Neuronal stem cell (in vitro differentiated cells): ENCODE results near the gene MORC2.

ENCODE experiments used
- DNase-seq: peaks from one replicate; pipeline ENCODE4 v3.0.0-alpha.2; 2013; ENCODE audit warnings: low spot score
- H2AFZ ChIP-seq: one replicate; pipeline ENCODE4 v1.6.1; 2013; ENCODE audit warnings: mild to moderate bottlenecking, low read length, inconsistent platforms
- H2AK5ac ChIP-seq: 2 replicates; pipeline ENCODE4 v1.6.1; 2013; ENCODE audit warnings: low read depth, mild to moderate bottlenecking, inconsistent platforms, low read length, moderate library complexity, mixed read lengths
- H2BK120ac ChIP-seq: 2 replicates; pipeline ENCODE4 v1.6.1; 2013; ENCODE audit warnings: low read depth, mild to moderate bottlenecking, inconsistent platforms, low read length, moderate library complexity, mixed read lengths
- H2BK12ac ChIP-seq: one replicate; pipeline ENCODE4 v1.6.1; 2013; ENCODE audit warnings: low read length, inconsistent platforms
- H2BK15ac ChIP-seq: 2 replicates; pipeline ENCODE4 v1.6.1; 2013; ENCODE audit warnings: mild to moderate bottlenecking, low read length, inconsistent platforms, mixed read lengths
- H2BK5ac ChIP-seq: one replicate; pipeline ENCODE4 v1.6.1; 2013; ENCODE audit warnings: inconsistent platforms, mild to moderate bottlenecking, low read length, moderate library complexity
- H3K14ac ChIP-seq: one replicate; pipeline ENCODE4 v1.6.1; 2013; ENCODE audit warnings: low read length, inconsistent platforms
- H3K18ac ChIP-seq: 2 replicates; pipeline ENCODE4 v1.6.1; 2013; ENCODE audit warnings: low read length, inconsistent platforms
- H3K23ac ChIP-seq: 2 replicates; pipeline ENCODE4 v1.6.1; 2013; ENCODE audit warnings: low read depth, mild to moderate bottlenecking, mixed read lengths, low read length, inconsistent platforms; ENCODE audit not compliant: poor library complexity
- H3K27ac ChIP-seq: replicated peaks from 3 replicates; pipeline ENCODE4 v1.5.1; 2013; ENCODE audit warnings: low read length, inconsistent platforms
- H3K27me3 ChIP-seq, 3 experiments: 2 replicates each; pipeline ENCODE4 v1.6.1; 2013; ENCODE audit warnings: low read length in 3 of 3, mild to moderate bottlenecking in 2 of 3, inconsistent platforms in 1 of 3, low read depth in 1 of 3, mixed read lengths in 1 of 3, moderate library complexity in 1 of 3; ENCODE audit not compliant: control insufficient read depth in 3 of 3, insufficient read depth in 3 of 3
- H3K36me3 ChIP-seq, 2 donors: replicated peaks in 1 of 2; 2 replicates each; pipeline ENCODE4 v1.6.1; 2013; ENCODE audit warnings: low read length in 2 of 2; ENCODE audit not compliant: control insufficient read depth in 2 of 2, insufficient read depth in 2 of 2
- H3K4ac ChIP-seq: 2 replicates; pipeline ENCODE4 v1.6.1; 2013; ENCODE audit warnings: inconsistent platforms, mild to moderate bottlenecking, low read length, moderate library complexity
- H3K4me1 ChIP-seq, 2 donors: 1 replicate in 1 of 2; 2 replicates in 1 of 2; pipeline ENCODE4 v1.6.1; 2013; ENCODE audit warnings: low read length in 2 of 2, low read depth in 1 of 2; ENCODE audit not compliant: control insufficient read depth in 2 of 2, insufficient read depth in 1 of 2
- H3K4me2 ChIP-seq: one replicate; pipeline ENCODE4 v1.6.1; 2013; ENCODE audit warnings: mild to moderate bottlenecking, low read length, inconsistent platforms; ENCODE audit not compliant: insufficient read depth, poor library complexity, severe bottlenecking
- H3K4me3 ChIP-seq, 2 donors: 2 replicates each; pipeline ENCODE4 v1.5.1; 2013; ENCODE audit warnings: low read length in 2 of 2, mild to moderate bottlenecking in 2 of 2, inconsistent platforms in 1 of 2, moderate library complexity in 1 of 2
- H3K79me1 ChIP-seq: one replicate; pipeline ENCODE4 v1.6.1; 2013; ENCODE audit warnings: low read depth, mild to moderate bottlenecking, inconsistent platforms, low read length, moderate library complexity
- H3K9ac ChIP-seq: one replicate; pipeline ENCODE4 v1.6.1; 2013; ENCODE audit warnings: mild to moderate bottlenecking, low read depth, low read length, inconsistent platforms; ENCODE audit not compliant: poor library complexity
- H3K9me3 ChIP-seq, 2 donors: replicated peaks in 1 of 2; 2 replicates each; pipeline versions ENCODE3 to v1.6.1; 2013; ENCODE audit warnings: low read length in 2 of 2, mild to moderate bottlenecking in 2 of 2, inconsistent platforms in 1 of 2, low read depth in 1 of 2, mixed read lengths in 1 of 2, moderate library complexity in 1 of 2; ENCODE audit not compliant: control insufficient read depth in 2 of 2, insufficient read depth in 1 of 2
- H4K8ac ChIP-seq: one replicate; pipeline ENCODE4 v1.6.1; 2013; ENCODE audit warnings: low read depth, mild to moderate bottlenecking, inconsistent platforms, low read length, moderate library complexity
- H4K91ac ChIP-seq: one replicate; pipeline ENCODE4 v1.6.1; 2013; ENCODE audit warnings: low read length, low read depth, mild to moderate bottlenecking, inconsistent platforms; ENCODE audit not compliant: poor library complexity
- WGBS, 2 donors: extraction: QIAGEN DNeasy Blood & Tissue Kit; methylation state at CpG; one replicate each; pipeline ENCODE4 v1.1.7; 2013; ENCODE audit warnings: missing lambda C conversion rate in 2 of 2, mixed read lengths in 1 of 2; ENCODE audit not compliant: insufficient read length in 2 of 2, insufficient replicate concordance in 1 of 2; ENCODE audit errors: extremely low coverage in 2 of 2; 5-methylcytosine and 5-hydroxymethylcytosine counted together

MORC2 gene

DNA sequence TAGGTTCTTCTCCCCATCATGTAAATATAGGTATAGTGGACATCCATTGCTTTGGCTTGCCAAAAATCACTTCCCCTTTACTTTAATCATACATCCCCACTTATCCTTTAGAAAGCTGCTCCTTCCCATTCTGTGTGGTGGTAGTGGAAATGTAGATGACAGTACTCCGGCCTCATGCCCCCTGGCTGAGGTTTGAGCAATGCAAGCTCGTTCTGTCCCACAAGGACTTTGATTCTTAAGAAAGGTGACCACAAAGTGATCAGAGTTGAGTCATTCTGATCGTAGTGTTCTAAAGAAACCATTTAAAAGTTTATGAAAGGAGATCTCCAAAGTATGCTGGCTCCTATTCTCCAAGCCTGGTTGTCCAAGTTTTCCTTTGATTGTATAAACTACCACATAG is 11.4 kb upstream of the MORC2 start:
- no peak overlapping the region for H2BK120ac ChIP-seq
- H3K4me2 ChIP-seq, result no peak overlapping the region
- peaks cover 43 to 71% of the 10 kb centered on the region in 2 donors for H3K9me3 ChIP-seq
- H3K9ac ChIP-seq, result no peak overlapping the region
- H3K27ac ChIP-seq, result no peak overlapping the region
- no peak overlapping the region for H2BK12ac ChIP-seq
- no CpG with 5 or more reads among the region's 3 CpGs for WGBS, 2 donors
- H4K91ac ChIP-seq, result no peak overlapping the region
- H3K4me1 ChIP-seq, result no peaks in the 10 kb centered on the region
- peaks cover 7% of the 10 kb centered on the region for H3K79me1 ChIP-seq
- H3K23ac ChIP-seq, result no peak overlapping the region
- no peaks in the 10 kb centered on the region for H3K27me3 ChIP-seq
- no peak overlapping the region for H2AK5ac ChIP-seq
- DNase-seq, result no peak
- no peak overlapping the region for H2BK15ac ChIP-seq
- peaks cover 22 to 41% of the 10 kb centered on the region in 2 donors for H3K36me3 ChIP-seq
- H3K4me3 ChIP-seq, result no peak overlapping the region
- no peak overlapping the region for H3K14ac ChIP-seq
- H3K18ac ChIP-seq, result no peak overlapping the region
- no peak overlapping the region for H3K4ac ChIP-seq
- H2AFZ ChIP-seq, result no peak overlapping the region
- no peak overlapping the region for H4K8ac ChIP-seq
- H2BK5ac ChIP-seq, result no peak overlapping the region

- Histone ChIP-seq H3K36me3 (peaks cover 31 to 56% of the 10 kb centered on the region in 2 donors), H3K27me3 (no peaks in the 10 kb centered on the region), H3K4me2 (no peak overlapping the region), H3K18ac (no peak overlapping the region), H3K14ac (no peak overlapping the region), H2AK5ac (no peak overlapping the region), H2BK120ac (no peak overlapping the region), H2BK15ac (no peak overlapping the region), H3K4me1 (no peaks in the 10 kb centered on the region), H3K9ac (no peak overlapping the region), H3K4ac (no peak overlapping the region), H2BK5ac (no peak overlapping the region), H3K9me3 (peaks cover 50 to 78% of the 10 kb centered on the region in 2 donors), H4K91ac (no peak overlapping the region), H4K8ac (no peak overlapping the region), H3K79me1 (peaks cover 7% of the 10 kb centered on the region), H3K27ac (no peak overlapping the region), H2AFZ (no peak overlapping the region), H3K4me3 (no peak overlapping the region), H3K23ac (no peak overlapping the region), H2BK12ac (no peak overlapping the region)
- DNase-seq, result no peak
- no CpG with 5 or more reads among the region's 3 CpGs for WGBS, 2 donors
These were observed 9.9 kb upstream of the MORC2 start for GRCh38 chr22:30978304-30978962.

DNA sequence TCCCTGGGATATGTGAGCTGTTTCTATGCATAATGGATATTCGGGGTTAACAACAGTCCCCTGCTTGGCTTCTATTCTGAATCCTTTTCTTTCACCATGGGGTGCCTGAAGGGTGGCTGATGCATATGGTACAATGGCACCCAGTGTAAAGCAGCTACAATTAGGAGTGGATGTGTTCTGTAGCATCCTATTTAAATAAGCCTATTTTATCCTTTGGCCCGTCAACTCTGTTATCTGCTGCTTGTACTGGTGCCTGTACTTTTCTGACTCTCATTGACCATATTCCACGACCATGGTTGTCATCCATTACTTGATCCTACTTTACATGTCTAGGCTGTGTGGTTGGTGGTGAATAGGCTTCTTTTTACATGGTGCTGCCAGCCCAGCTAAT is 1.8 kb upstream of the MORC2 start:
- Histone ChIP-seq H3K23ac (no peak overlapping the region), H2BK12ac (no peak overlapping the region), H2BK15ac (no peak overlapping the region), H3K4me1 (peaks cover 3 to 4% of the 10 kb centered on the region in 2 donors), H2BK5ac (no peak overlapping the region), H3K27me3 (no peaks in the 10 kb centered on the region), H2AFZ (no peak overlapping the region), H2AK5ac (no peak overlapping the region), H3K4me3 (peak overlapping the region; percentile 80 to 92), H3K36me3 (peaks cover 35 to 80% of the 10 kb centered on the region in 2 donors), H3K79me1 (peaks cover 5% of the 10 kb centered on the region), H3K9ac (no peak overlapping the region), H3K4me2 (peak overlapping the region; percentile 78), H3K27ac (no peak overlapping the region), H4K91ac (no peak overlapping the region), H2BK120ac (no peak overlapping the region), H3K9me3 (peaks cover 46 to 84% of the 10 kb centered on the region in 2 donors), H3K18ac (no peak overlapping the region), H3K4ac (no peak overlapping the region), H4K8ac (no peak overlapping the region), H3K14ac (no peak overlapping the region)
- WGBS, 2 donors, result no CpG with 5 or more reads among the region's 3 CpGs
- no peak for DNase-seq

DNA sequence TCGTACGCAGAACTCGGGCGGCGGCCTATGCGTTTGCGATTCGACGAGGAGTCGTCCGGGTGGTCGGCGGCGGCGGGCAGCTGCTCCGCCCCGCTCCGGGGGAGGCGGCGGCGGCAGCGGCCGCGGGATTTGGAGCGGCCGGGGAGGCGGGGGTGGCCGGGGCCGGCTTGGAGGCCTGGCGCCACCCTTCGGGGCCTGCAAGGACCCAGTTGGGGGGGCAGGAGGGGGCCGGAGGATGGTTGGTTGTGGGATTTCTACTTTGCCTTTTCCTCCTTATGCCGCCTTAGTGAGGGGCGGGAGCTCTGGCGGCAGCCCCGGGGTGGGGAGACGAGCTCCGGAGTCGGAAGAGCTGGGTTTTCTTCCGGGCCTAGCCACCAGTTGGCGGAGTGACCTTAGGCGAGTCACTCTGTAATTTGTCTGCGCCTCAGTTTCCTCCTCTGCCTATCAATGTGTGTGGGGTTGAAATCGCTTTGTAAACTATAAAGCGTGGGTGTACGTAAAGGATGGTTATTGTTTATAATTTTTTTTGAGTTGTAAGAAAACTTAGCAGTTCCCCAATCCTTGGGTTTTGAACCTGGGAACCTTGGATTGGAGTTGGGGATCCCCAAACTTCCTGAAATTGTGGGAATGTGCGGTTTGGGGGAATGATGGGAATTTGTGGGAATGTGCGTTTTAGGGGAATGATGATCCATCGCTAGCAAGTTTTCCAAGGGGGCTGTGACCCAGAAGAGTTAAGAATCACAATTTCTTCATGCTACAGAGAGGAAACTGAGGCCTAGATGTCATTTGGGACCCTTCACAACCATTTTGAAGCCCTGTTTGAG is 1.2 kb upstream of the MORC2 start:
- H3K27ac ChIP-seq, result peak overlapping the region; percentile 78
- peak overlapping the region; percentile 80 to 92 for H3K4me3 ChIP-seq
- peak overlapping the region; percentile 50 for H2AK5ac ChIP-seq
- H3K18ac ChIP-seq, result peak overlapping the region; percentile 93
- H2BK120ac ChIP-seq, result no peak overlapping the region
- peaks cover 3 to 4% of the 10 kb centered on the region in 2 donors for H3K4me1 ChIP-seq
- DNase-seq, result no peak
- peak overlapping the region; percentile 22 for H3K9ac ChIP-seq
- H3K23ac ChIP-seq, result peak overlapping the region; percentile 82
- H3K4ac ChIP-seq, result no peak overlapping the region
- H3K27me3 ChIP-seq, result no peaks in the 10 kb centered on the region
- H3K9me3 ChIP-seq, result peaks cover 40 to 84% of the 10 kb centered on the region in 2 donors
- peak overlapping the region; percentile 92 for H2AFZ ChIP-seq
- H2BK15ac ChIP-seq, result peak overlapping the region; percentile 30
- H3K79me1 ChIP-seq, result peaks cover 4% of the 10 kb centered on the region
- H2BK5ac ChIP-seq, result no peak overlapping the region
- peaks cover 31 to 80% of the 10 kb centered on the region in 2 donors for H3K36me3 ChIP-seq
- peak overlapping the region; percentile 78 for H3K4me2 ChIP-seq
- WGBS, 2 donors, result 100% methylated on average over 3 of the region's 49 CpGs; no CpG with 5 or more reads in 1 of the 2 donors
- H4K91ac ChIP-seq, result no peak overlapping the region
- H4K8ac ChIP-seq, result no peak overlapping the region
- no peak overlapping the region for H3K14ac ChIP-seq
- no peak overlapping the region for H2BK12ac ChIP-seq
